CD4-positive, alpha-beta T cell treated with Interleukin-4 for 1 hour (primary cell): ENCODE results near the gene CDK14.

Experiments
- DNase-seq, 2 donors: peaks; one replicate each; pipeline ENCODE4 v3.0.0-alpha.2; 2020 to 2022

The CDK14 gene

DNA sequence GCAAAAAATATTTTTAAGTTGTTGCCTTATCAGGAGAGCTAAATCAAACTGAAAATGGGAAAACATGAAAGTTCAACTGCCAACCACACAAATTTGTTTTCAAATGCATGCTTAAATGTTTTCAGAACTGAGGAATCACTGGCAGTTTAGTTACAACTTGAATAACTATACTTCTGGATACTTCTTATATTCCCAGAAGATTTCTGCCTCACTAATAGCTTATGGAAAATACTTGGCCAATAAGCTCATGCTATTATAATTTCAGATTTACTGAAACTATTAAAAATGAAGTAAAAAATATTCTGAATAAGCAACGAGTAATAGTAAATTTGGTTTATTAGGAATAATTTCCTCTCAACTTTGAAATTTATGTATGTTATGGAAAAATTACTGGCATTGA, 222.2 kb downstream of the CDK14 start:
- no peak for DNase-seq

DNA sequence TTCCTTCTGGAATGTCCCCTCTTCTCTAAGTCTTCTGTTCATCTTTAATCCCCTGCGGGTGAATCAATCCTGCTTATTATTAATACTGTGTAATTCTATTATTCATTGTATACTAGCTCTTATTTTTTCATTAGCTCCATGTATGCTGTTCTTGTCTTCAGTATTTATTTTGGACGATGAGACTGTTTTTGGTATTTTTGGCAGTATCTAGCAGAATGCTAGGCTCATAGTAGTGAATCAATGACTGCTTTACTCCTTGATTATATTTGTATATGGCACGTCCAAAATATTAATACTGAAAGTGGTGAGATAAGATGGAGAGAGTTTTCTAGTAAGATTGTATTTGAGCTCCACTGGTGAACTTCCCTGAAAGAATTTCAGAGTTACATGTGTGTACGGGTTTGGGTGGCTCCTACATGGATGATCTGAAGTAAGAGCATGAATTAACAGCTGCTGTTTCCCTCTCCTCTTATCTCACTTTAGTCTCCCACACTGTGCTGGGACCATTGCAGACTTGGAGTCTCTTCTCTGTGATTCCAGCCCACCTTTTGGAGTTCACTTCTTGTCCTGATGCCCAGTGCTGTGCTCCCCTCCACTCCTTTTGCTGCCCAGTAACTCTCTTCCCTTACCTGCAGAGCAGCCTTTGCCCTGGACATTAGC, 226.0 kb downstream of the CDK14 start:
- no peak for DNase-seq

DNA sequence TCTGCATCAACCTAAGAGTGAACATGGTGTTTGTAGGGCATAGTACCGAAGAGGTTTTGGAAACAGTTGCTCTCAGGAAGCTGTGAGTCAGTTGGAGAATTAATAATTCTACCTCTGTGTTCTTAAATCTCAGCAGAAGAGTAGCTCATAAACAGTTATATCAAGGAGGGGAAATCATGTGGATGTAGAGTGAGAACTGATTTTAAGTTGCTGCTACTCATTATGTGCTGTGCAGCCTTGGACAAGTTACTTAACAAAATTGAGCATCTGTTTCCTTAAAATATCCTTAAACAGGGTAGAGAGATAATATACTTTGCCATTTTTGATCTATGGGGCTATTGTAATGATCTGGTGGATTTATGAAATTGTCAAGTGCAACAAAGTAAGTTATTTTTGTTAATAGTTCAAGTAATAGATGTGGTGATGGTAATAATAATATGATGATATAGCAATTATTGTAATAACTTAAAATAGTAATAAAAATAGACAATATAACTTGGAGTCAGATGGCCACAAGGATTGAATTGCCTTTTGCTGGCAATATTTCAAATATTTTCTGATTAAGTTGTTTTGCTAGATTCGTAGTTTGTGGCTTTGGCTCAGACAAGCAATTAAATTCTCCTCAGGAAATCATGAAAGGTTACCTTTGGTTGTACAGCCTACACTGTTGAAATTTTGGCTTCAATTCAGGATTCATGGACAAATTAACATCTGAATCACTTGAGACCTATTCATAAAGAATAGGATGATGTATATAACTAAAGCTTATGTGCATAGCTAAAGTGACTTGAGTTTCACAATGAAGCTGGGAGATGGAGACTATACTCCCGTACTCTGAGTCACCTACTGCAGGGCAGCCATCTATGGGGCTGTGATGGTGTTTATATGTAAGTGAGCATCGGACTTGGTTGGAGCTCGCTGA, 228.5 kb downstream of the CDK14 start:
- DNase-seq: no peak

DNA sequence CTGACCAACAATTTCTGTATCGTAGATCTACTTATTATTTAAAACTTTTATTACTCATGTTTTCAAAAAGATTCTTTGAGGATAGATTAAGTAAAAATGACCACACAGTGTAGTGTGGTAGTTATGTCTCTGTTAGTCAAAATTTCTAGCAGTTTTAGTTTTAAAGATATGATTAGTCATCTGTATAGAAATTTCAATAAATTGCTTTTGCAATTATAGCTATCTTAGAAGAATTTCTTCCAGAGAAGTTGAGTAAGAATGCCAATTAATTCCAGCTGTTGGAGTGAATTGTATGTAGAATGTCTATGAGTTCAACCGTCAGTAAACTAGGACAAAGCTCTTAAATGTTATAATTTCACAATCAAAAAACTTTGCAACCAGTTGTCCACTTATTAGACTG, 229.7 kb downstream of the CDK14 start:
- DNase-seq: no peak

DNA sequence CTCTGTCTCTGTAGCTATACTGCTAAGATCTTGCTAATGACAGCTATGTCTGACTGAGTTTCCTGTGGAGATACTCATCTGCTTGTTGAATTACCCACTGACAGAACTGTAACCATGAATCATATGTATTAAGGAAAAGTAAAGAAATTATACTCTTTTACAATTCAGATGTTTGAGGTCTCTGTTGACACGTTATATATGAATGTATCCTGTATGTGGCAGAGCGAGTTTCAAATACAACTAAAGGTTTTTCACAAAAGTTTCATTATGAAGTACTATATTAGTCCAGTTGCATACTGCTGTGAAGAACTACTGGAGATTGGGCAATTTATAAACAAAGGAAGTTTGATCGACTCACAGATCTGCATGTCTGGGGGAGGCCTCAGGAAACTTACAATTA, 232.5 kb downstream of the CDK14 start:
- DNase-seq: no peak

DNA sequence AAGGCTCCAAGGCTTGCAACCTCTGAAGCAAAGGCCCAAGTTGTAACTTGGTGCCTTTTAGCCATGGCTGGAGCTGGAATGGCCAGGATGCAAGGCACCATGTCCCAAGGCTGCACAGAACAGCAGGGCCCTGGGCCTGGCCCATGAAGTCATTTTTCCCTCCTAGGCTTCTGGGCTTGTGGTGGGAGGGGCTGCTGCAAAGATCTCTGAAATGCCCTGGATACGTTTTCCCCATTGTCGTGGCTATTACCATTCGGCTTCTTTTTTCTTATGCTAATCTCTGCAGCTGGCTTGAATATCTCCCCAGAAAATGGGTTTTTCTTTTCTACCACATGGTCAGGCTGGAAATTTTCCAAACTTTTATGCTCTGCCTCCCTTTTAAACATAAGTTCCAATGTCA, 234.2 kb downstream of the CDK14 start:
- DNase-seq: no peak

DNA sequence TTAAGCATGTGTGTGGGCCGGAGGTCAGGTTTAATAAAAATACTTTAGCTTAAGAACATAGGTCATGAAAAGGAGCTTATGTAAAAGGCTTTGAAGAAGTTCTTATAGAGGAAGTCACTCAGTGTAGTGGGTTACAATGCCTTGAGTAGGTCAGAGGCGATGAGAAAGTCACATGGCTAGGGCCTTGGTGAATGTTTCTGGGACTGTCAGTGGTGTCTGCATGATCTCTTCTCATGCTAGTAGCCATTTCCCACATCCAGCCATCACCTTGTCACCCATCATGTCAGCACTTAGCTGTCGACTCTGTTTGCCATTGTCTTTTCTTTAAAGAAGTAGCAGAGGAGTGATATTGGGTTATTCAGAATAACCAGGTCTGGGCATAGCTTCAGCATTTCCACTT, 236.6 kb downstream of the CDK14 start:
- DNase-seq: no peak

DNA sequence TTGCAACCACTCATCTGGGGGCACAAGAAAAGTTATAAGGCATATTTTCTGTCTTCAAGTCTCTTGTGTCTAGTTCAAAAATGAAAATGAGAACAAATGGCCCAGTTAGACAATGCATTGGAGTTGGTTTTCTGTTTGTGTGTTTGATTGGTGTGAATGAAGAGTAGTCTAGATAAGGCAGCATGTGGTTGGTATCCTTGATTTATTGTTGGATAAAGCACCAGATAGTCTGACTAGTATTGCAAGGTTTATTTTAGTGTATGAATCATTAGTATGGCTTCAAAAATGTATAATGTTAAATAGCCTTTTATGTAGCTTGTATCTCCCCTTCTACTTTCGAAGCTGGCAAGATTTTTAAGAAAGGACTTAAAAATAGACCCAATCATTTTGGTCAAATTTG, 237.3 kb downstream of the CDK14 start:
- DNase-seq: no peak

DNA sequence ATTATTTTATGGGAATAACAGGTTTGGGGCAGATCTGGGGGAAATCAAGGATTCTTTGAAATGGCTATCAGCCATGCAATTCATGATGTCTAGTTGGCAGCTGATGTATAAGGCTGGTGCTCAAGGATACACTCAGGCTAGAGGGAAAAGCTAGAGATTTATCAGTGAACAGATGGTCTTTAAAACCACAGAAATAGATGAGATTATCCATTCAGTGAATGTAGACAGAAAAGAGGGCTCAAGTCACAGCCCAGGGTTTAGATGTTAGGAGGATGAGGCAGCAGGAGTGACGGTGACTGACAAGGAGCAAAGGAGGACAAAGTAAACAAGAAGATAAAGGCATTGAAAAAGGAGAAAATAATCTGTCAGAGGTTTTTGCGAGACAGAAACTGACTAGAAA, 238.7 kb downstream of the CDK14 start:
- no peak for DNase-seq

DNA sequence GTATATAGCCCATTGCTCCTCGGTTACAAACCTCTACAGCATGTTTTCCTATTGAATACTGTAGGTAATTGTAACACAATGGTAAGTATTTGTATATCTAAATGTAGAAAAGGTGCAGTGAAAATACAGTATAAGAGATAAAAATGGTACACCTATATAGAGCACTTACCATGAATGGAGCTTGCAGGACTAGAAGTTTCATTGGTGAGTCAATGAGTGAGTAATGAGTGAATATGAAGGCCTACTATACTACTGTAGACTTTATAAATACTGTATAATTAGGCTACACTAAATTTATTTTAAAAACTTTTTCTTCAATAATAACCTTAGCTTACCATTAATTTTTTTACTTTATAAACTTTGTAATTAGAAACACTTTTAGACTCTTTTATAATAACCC, 239.7 kb downstream of the CDK14 start:
- DNase-seq: no peak

DNA sequence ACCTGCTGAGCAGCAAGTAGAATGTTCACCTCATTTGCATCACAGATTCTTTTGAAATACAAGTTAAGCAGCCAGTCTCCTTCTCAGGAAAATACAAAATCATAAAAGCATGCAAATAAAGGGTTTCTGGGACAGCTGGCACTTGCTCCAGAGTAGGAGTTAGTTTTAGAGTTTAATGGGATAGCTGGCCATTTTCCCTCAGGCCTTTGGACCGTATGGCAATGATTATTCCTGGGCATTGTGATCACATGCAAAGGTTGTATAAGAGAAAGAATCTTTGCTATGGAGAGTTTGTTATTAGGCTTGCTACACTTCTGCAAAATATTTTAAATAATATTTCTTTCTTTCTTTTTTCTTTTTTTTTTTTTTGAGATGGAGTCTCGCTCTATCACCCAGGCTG, 240.8 kb downstream of the CDK14 start:
- DNase-seq: no peak

DNA sequence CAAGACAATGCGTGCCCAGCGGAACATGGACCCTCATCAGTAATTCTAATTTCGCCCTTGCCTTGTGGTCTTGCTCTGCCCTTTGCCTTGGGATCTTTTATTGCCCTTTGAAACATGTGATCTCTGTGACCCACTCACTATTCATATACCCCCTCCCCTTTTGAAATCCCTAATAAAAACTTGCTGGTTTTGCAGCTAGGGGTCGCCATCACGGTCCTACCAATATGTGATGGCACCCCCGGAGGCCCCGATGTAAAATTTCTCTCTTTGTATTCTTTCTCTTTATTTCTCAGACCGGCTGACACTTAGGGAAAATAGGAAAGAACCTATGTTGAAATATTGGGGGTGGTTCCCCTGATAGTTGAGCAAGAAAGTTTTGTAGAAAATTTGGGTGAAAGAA, 242.7 kb downstream of the CDK14 start:
- no peak for DNase-seq

DNA sequence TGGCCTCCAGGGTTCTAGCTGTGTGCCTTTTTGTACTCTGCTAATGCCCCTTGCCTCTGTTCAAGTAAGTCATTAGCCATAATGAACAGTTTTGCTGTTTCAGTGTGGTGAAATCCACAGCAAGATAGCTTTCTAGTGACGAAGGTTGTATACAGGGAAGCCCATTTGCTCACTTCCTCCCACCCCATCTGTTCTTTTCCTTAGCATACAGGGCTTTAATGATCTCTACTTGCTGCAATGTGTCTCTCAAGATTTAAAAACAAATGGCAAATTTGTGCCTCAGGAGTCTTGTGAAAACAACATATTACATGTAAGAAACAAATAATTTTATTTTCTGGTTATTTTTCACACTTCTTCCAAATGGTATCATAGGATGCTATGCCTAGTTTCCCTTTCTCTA, 243.2 kb downstream of the CDK14 start:
- no peak for DNase-seq

DNA sequence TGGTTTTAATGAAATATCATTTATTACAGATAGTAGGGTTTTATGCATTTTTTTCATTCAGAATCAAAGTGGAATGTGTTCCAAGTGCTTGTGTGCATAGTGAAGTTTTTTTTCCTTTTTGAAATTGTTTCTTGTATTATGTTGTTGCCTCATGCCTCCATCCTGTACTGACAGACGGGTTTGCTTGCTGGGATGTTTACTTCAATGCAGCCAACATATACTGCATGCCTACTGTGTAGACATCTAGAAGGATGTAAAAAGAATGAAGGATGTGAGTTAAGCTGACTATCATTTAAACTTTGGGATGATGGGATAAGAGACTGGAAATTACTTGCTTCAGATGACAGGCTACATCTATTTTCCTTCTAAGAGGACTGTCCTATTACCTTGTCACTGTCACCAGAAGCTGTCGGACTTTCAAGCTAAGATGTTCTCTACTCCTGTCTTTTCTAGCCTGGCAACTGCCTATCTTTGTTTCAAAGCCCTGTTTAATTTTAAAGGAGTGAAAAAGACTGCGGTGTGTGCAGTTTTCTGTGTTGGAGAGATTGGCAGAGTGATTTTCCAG, 243.7 kb downstream of the CDK14 start:
- DNase-seq: no peak

DNA sequence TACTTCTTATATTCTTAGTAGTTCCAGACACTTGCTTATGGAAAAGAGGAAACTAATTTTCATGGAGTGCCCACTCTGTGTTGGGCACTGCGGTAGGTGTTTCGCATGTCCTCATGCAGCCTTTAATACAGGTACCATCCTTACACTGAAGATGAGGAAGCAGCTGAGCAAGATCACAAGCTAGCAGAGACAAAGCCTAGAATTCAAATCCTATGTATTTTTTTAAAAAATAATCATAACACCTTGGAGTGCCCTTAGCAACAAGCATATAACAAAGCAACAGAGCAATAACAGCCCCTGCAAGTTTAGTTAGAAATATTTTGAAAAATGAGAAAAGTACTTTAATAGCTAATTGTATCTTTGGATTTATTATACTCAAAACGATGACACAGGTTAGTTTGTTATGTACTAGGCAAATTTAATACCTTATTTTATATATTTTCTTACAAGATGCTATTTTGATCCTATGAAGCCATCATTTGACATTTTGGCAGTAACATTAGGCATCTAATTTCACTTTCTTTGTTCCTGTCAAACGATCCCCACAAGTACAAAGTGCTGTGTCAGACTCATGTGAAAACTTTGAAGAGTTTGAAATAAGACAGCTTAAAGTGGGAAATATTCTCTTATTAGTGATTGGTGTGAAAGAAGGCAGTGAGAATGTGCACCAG, 245.8 kb downstream of the CDK14 start:
- DNase-seq: no peak

DNA sequence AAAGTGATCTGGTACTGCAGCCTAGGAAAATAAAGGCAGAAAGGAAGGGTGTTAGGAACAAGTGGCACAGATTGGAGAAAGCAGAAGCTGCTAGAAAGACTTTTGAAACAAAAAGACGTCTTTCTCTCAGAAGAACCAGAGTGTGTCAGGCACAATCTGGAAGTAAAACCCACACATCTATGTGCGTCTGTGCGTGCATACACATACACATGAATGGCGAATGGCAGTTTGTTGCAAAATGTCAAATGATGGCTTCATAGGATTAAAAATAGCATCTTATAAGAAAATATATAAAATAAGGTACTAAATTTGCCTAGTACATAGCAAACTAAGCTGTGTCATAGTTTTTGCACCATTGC, 246.3 kb downstream of the CDK14 start:
- no peak for DNase-seq

DNA sequence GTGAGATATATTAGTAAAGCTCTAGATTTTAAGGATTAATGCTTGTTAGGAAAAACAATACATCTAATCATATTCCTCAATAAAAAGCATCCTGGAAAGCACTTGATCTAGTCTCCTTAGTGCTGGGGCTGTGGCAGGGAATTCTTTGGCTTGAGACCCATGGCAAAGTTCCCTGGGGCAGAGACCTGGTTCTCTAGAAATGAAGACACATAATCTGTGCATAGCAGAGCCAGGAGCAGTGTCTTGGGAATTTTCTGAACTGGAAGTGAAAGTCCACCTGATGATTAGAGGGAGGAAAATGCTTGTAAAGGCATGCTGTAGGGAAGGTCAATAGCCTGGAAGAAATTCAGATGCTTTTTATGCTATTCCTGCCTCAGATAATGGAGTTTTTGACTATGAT, 247.4 kb downstream of the CDK14 start:
- no peak for DNase-seq

DNA sequence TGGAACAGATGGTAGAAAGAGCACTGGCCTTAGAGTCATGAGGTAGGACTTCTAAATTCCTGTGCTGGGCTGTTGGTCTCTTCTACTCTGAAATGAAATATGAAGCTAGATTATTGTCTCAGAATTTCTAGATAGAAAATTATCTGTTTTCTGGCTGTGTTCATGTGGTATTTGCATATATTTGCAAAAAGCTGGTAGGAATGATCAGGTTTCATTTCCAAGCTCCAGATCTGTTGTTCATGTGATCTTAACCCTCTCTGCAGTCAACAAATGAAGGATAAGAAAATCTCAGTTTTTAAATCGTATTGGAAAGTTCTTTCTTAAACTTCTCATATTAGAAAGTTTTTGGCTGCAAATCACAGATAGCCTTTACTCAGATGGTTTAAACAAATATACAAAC, 248.3 kb downstream of the CDK14 start:
- DNase-seq: no peak

DNA sequence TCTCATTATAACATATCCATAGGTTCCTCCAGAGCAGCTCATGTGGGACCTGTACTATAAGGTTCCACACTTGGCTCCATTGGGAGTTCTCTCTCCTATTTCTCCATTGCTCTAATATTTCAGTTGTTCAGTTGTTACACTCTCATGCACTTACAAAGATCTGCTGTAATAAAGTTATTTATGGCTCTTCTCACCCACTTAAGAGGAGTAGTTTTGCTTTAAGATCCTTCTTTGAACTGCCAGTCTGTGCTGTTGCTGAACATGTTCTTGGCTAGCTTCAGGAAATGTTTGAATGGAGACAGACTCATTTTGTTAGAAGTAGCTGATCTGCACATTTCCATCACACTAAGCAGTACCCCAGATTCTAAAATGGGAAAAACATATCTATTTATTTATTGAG, 250.1 kb downstream of the CDK14 start:
- no peak for DNase-seq

DNA sequence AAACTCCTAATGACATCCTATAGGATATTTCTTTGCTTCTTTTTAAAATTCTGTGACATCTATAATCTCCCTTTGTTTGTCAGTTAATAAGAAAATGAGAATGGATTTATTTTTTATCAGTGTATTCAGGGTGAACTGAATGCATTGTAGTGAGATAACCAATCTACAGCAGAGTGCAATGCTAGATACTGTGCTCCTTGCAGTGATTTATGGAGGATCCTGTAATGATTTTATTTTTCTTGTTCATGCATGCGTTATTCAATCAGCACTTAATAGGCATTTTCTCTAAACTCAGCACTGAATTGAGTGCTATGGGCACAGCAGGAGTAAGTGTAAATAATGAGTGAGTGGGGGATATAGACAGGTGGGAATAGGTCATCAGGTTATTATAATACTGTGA, 253.9 kb downstream of the CDK14 start:
- no peak for DNase-seq

DNA sequence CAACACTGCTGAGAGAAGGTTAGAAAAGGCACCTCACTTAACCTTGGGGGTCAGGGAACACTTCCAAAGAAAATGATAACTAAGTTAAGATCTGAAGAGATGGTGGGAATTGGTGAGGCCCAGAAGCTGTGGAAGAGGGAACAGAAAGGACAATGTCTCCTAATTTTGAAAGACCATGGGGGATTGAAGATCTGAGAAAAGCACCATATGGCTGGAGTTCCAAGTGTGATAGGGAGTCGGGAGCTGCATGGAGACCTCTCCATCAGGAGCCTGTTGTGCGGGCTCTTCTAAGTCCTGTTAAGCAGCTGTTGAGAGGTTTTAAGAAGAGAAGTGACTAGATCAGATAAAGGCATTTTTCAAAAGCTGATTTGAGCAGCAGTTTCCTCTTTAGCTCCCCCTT, 254.3 kb downstream of the CDK14 start:
- DNase-seq: no peak

DNA sequence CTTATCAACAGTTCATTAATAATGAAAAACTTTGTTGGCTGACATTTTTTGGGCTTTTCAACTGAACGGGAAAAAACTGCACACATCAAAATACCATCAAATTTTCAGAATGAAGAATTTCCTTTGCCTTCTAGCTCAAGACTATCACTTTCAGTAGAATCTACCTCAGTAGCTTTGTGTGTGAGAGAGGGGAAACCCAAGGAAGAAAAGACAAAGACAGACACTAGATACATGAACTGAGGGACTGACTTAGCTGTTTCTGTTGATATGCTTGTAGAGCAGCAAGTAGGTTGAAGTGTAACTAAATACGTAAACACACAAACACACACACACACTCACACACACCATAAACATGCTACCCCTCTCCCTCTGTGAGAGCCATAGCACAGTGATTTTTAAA, 257.1 kb downstream of the CDK14 start:
- no peak for DNase-seq

DNA sequence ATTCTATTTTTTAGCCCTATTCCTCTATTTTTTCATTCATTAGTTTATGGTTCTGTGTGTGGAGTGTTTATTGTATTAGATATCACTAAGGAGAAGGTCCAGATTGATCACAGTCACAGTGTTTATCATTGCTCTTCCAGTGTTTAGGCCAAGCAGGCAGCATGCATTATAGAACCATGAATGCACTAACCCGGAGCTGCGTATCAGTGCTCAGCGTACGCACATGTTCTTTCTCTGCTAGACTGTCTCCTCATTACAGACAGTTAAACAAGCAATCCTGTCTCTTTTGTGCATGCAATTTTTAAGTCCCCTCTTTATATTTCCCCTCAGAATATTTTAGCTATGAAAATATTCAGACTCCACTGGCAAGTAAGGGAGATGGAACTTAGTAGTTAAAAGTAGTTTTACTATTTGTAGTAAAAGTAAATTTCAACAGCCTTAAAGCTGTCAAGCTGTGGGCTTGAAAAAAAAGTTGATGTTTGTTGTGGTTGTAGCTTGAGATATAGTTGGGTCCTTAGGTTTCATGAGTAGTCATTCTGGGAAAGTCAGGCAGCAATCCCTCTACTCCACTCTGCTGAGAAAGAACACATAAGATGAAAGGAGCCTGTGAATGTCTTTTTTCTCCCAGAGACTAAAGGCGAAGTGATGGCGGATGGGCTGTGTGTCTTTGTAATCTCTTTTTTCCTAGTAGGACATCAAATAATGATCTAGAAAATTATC, 260.4 kb downstream of the CDK14 start:
- DNase-seq: no peak
